ENCODE measurements around the gene ZFYVE1. TPM values are rescaled to one million over a fixed set of nuclear protein-coding genes. Genes with fewer than 3 reads are reported as not detected.

Gene ZFYVE1
- 23.7 TPM for total RNA-seq

GRCh38 chr14:73026845-73027542, at the start of gene ZFYVE1:
Gene ZFYVE1, minus strand, starts transcription at chr14:73027106. Its CDS starts 2,598 bp downstream, at chr14:73024508.

GRCh38 chr14:73058224-73058921, 31.5 kb upstream of the ZFYVE1 start, which contains the start of gene RBM25:
Gene RBM25, plus strand, starts transcription at chr14:73058534. Its CDS starts 13,108 bp downstream, at chr14:73071642.

GRCh38 chr14:72926292-72927028, 100.4 kb downstream of the ZFYVE1 start, which contains the start of gene DCAF4:
Gene DCAF4, plus strand, starts transcription at chr14:72926464. Its CDS starts 11,515 bp downstream, at chr14:72937979.

Other genes starting within 250 kb of the ZFYVE1 start
- 34.4 TPM for gene DPF3, start 133.0 kb downstream of the ZFYVE1 start, total RNA-seq
- gene DCAF4, start 100.6 kb downstream of the ZFYVE1 start, total RNA-seq = 11.3 TPM
- gene RBM25, start 31.4 kb upstream of the ZFYVE1 start, total RNA-seq = 108 TPM
- 67.2 TPM for gene PSEN1, start 109.4 kb upstream of the ZFYVE1 start, total RNA-seq
- 7.0 TPM for gene PAPLN, start 210.4 kb upstream of the ZFYVE1 start, total RNA-seq

Measured in camera-type eye (tissue), 1 donor.